HEK293 (cell line): Measurements from ENCODE around the gene FHDC1.

Experiments used
- CTCF ChIA-PET: fragments of 350-600 bp; formaldehyde crosslinking; extraction: SDS; loops from one replicate; lab custom pipeline; 2021; ENCODE audit warnings: antibody characterized with exemption; lab: Yijun Ruan, JAX
- POLR2A ChIA-PET: fragments of 300-600 bp; formaldehyde crosslinking; extraction: SDS; loops from one replicate; lab custom pipeline; 2020; ENCODE audit warnings: antibody characterized with exemption, inconsistent platforms; lab: Yijun Ruan, JAX
- H3K27ac ChIP-seq: fragments of 200-500 bp; sonication (Bioruptor generic); 2 replicates; pipeline ENCODE4 v1.5.1; 2014; ENCODE audit warnings: low read depth, low read length, control low read depth, inconsistent platforms; ENCODE audit errors: extremely low read depth
- H3K36me3 ChIP-seq, 2 experiments: fragments of 200-500 bp in 1 of 2; sonication (Bioruptor generic) in 1 of 2; 1 replicate in 1 of 2; 2 replicates in 1 of 2; pipeline ENCODE4 v1.5.1; 2014 to 2017; ENCODE audit warnings: inconsistent platforms in 2 of 2, low read length in 2 of 2; ENCODE audit not compliant: control insufficient read depth in 2 of 2, insufficient read depth in 1 of 2
- H3K4me1 ChIP-seq: fragments of 200-500 bp; sonication (Bioruptor generic); 2 replicates; pipeline ENCODE4 v1.5.1; 2014; ENCODE audit warnings: mild to moderate bottlenecking, low read length, inconsistent platforms; ENCODE audit not compliant: control insufficient read depth, insufficient read depth
- H3K4me3 ChIP-seq: 2 replicates; pipeline ENCODE4 v1.5.1; 2011; ENCODE audit warnings: low read depth, mild to moderate bottlenecking, control low read depth, low read length, moderate library complexity
- H3K9me3 ChIP-seq: fragments of 200-500 bp; sonication (Bioruptor generic); 2 replicates; pipeline ENCODE4 v1.5.1; 2014; ENCODE audit warnings: low read depth, low read length, inconsistent platforms; ENCODE audit not compliant: control insufficient read depth, insufficient read depth
- MZF1 ChIP-seq: fragments of 450-650 bp; formaldehyde crosslinking; IDR thresholded peaks from 2 replicates; pipeline ENCODE4 v1.5.1; 2017; ENCODE audit warnings: missing biosample characterization, missing genetic modification characterization, borderline replicate concordance
- OSR2 ChIP-seq: fragments of 450-650 bp; formaldehyde crosslinking; IDR thresholded peaks from 2 replicates; pipeline ENCODE4 v1.5.1; 2016; ENCODE audit warnings: missing biosample characterization, missing genetic modification characterization
- REST ChIP-seq: fragments of 450-650 bp; formaldehyde crosslinking; IDR thresholded peaks from 2 replicates; pipeline ENCODE4 v1.5.1; 2016; ENCODE audit warnings: missing biosample characterization, missing genetic modification characterization
- TSHZ1 ChIP-seq: fragments of 450-650 bp; formaldehyde crosslinking; IDR thresholded peaks from 2 replicates; pipeline ENCODE4 v1.5.1; 2016; ENCODE audit warnings: missing biosample characterization, missing genetic modification characterization, borderline replicate concordance
- ZFP69B ChIP-seq: fragments of 450-650 bp; formaldehyde crosslinking; IDR thresholded peaks from 2 replicates; pipeline ENCODE4 v1.5.1; 2016; ENCODE audit warnings: missing biosample characterization, missing genetic modification characterization
- ZNF10 ChIP-seq: fragments of 450-650 bp; formaldehyde crosslinking; IDR thresholded peaks from 2 replicates; pipeline ENCODE4 v1.5.1; 2017; ENCODE audit warnings: missing biosample characterization, missing genetic modification characterization
- ZNF157 ChIP-seq: fragments of 450-650 bp; formaldehyde crosslinking; IDR thresholded peaks from 2 replicates; pipeline ENCODE4 v1.5.1; 2016; ENCODE audit warnings: missing biosample characterization, missing genetic modification characterization
- ZNF24 ChIP-seq: fragments of 450-650 bp; formaldehyde crosslinking; IDR thresholded peaks from 2 replicates; pipeline ENCODE4 v1.5.1; 2016; ENCODE audit warnings: missing biosample characterization, missing genetic modification characterization
- ZNF280D ChIP-seq: fragments of 450-650 bp; formaldehyde crosslinking; IDR thresholded peaks from 2 replicates; pipeline ENCODE4 v1.5.1; 2016; ENCODE audit warnings: missing biosample characterization, missing genetic modification characterization
- ZNF362 ChIP-seq: fragments of 450-650 bp; formaldehyde crosslinking; IDR thresholded peaks from 2 replicates; pipeline ENCODE4 v1.5.1; 2016; ENCODE audit warnings: missing biosample characterization, missing genetic modification characterization
- ZNF366 ChIP-seq: fragments of 450-650 bp; formaldehyde crosslinking; conservative IDR thresholded peaks from 2 replicates; pipeline ENCODE4 v1.5.1; 2016; ENCODE audit warnings: missing biosample characterization, missing genetic modification characterization
- ZNF391 ChIP-seq: fragments of 450-650 bp; formaldehyde crosslinking; IDR thresholded peaks from 2 replicates; pipeline ENCODE4 v1.5.1; 2016; ENCODE audit warnings: low read depth, missing biosample characterization, missing genetic modification characterization, borderline replicate concordance
- ZNF394 ChIP-seq: fragments of 450-650 bp; formaldehyde crosslinking; IDR thresholded peaks from 2 replicates; pipeline ENCODE4 v1.5.1; 2016; ENCODE audit warnings: missing biosample characterization, missing genetic modification characterization, mild to moderate bottlenecking, moderate library complexity, borderline replicate concordance
- ZNF423 ChIP-seq: fragments of 450-650 bp; formaldehyde crosslinking; IDR thresholded peaks from 2 replicates; pipeline ENCODE4 v1.5.1; 2016; ENCODE audit warnings: missing biosample characterization, missing genetic modification characterization
- ZNF433 ChIP-seq: fragments of 450-650 bp; formaldehyde crosslinking; IDR thresholded peaks from 2 replicates; pipeline ENCODE4 v1.5.1; 2016; ENCODE audit warnings: missing biosample characterization, missing genetic modification characterization, low read depth
- ZNF473 ChIP-seq: fragments of 450-650 bp; formaldehyde crosslinking; IDR thresholded peaks from 2 replicates; pipeline ENCODE4 v1.5.1; 2017; ENCODE audit warnings: missing biosample characterization, missing genetic modification characterization
- ZNF48 ChIP-seq: fragments of 450-650 bp; formaldehyde crosslinking; IDR thresholded peaks from 2 replicates; pipeline ENCODE4 v1.5.1; 2016; ENCODE audit warnings: missing biosample characterization, missing genetic modification characterization
- ZNF621 ChIP-seq: fragments of 450-650 bp; formaldehyde crosslinking; IDR thresholded peaks from 2 replicates; pipeline ENCODE4 v1.5.1; 2017; ENCODE audit warnings: missing biosample characterization, missing genetic modification characterization
- ZNF623 ChIP-seq: fragments of 450-650 bp; formaldehyde crosslinking; IDR thresholded peaks from 2 replicates; pipeline ENCODE4 v1.5.1; 2016; ENCODE audit warnings: missing biosample characterization, missing genetic modification characterization
- ZNF624 ChIP-seq: fragments of 450-650 bp; formaldehyde crosslinking; IDR thresholded peaks from 2 replicates; pipeline ENCODE4 v1.5.1; 2017; ENCODE audit warnings: missing biosample characterization, missing genetic modification characterization
- ZNF670 ChIP-seq: fragments of 450-650 bp; formaldehyde crosslinking; IDR thresholded peaks from 2 replicates; pipeline ENCODE4 v1.5.1; 2016; ENCODE audit warnings: missing biosample characterization, missing genetic modification characterization, low read depth
- ZSCAN5A ChIP-seq: fragments of 450-650 bp; formaldehyde crosslinking; IDR thresholded peaks from 2 replicates; pipeline ENCODE4 v1.5.1; 2016; ENCODE audit warnings: missing biosample characterization, missing genetic modification characterization

The FHDC1 gene

GRCh38 chr4:152942346-152942745 is 6.2 kb downstream of the FHDC1 start (continued):
- TF ChIP-seq TSHZ1 (no peak), ZNF394 (tag by site-specific recombination) (no peak)

- CTCF ChIA-PET: no interaction called here
Measured at GRCh38 chr4:152943672-152944071, 7.5 kb downstream of the FHDC1 start.

GRCh38 chr4:152944666-152945320 is 8.7 kb downstream of the FHDC1 start:
- no peaks in the 10 kb centered on the region for H3K4me1 ChIP-seq
- no peak overlapping the region for H3K27ac ChIP-seq
- no peak overlapping the region for H3K4me3 ChIP-seq
- CTCF ChIA-PET: no interaction called here
- H3K36me3 ChIP-seq: no peaks in the 10 kb centered on the region
- H3K9me3 ChIP-seq: no peaks in the 10 kb centered on the region
- POLR2A ChIA-PET: no interaction called here
- TF ChIP-seq ZNF394 (tag by site-specific recombination) (no peak), OSR2 (tag by site-specific recombination) (no peak), ZNF24 (tag by site-specific recombination) (no peak), REST (tag by site-specific recombination) (no peak), ZNF423 (tag by site-specific recombination) (no peak), ZNF391 (tag by site-specific recombination) (no peak), ZNF362 (tag by site-specific recombination) (no peak), MZF1 (tag by site-specific recombination) (no peak), ZNF280D (tag by site-specific recombination) (no peak), ZNF157 (tag by site-specific recombination) (no peak), ZNF473 (no peak), ZNF366 (tag by site-specific recombination) (no peak), ZFP69B (tag by site-specific recombination) (no peak), ZNF624 (tag by site-specific recombination) (no peak)

More at GRCh38 chr4:152943672-152944071, 7.5 kb downstream of the FHDC1 start:
- Histone ChIP-seq H3K27ac (no peak overlapping the region), H3K4me1 (no peaks in the 10 kb centered on the region), H3K36me3 (no peaks in the 10 kb centered on the region), H3K4me3 (no peak overlapping the region), H3K9me3 (no peaks in the 10 kb centered on the region)
- POLR2A ChIA-PET: no interaction called here
- TF ChIP-seq ZSCAN5A (tag by site-specific recombination) (no peak), ZNF621 (tag by site-specific recombination) (no peak), ZNF10 (tag by site-specific recombination) (no peak), ZNF670 (tag by site-specific recombination) (no peak), ZNF433 (tag by site-specific recombination) (no peak), ZNF48 (tag by site-specific recombination) (no peak), ZNF24 (tag by site-specific recombination) (no peak), ZNF623 (tag by site-specific recombination) (no peak)
